Neuronal stem cell (in vitro differentiated cells): ENCODE results near the gene CD37.
"Not testable (repeated sequence)": the region's sequence is repeated elsewhere in the genome, so short reads cannot be mapped to it uniquely, and the experiment has no call there.

Experiments used
- DNase-seq: peaks from one replicate; pipeline ENCODE4 v3.0.0-alpha.2; 2013; ENCODE audit warnings: low spot score
- H2AFZ ChIP-seq: one replicate; pipeline ENCODE4 v1.6.1; 2013; ENCODE audit warnings: mild to moderate bottlenecking, low read length, inconsistent platforms
- H2AK5ac ChIP-seq: 2 replicates; pipeline ENCODE4 v1.6.1; 2013; ENCODE audit warnings: low read depth, mild to moderate bottlenecking, inconsistent platforms, low read length, moderate library complexity, mixed read lengths
- H2BK120ac ChIP-seq: 2 replicates; pipeline ENCODE4 v1.6.1; 2013; ENCODE audit warnings: low read depth, mild to moderate bottlenecking, inconsistent platforms, low read length, moderate library complexity, mixed read lengths
- H2BK12ac ChIP-seq: one replicate; pipeline ENCODE4 v1.6.1; 2013; ENCODE audit warnings: low read length, inconsistent platforms
- H2BK15ac ChIP-seq: 2 replicates; pipeline ENCODE4 v1.6.1; 2013; ENCODE audit warnings: mild to moderate bottlenecking, low read length, inconsistent platforms, mixed read lengths
- H2BK5ac ChIP-seq: one replicate; pipeline ENCODE4 v1.6.1; 2013; ENCODE audit warnings: inconsistent platforms, mild to moderate bottlenecking, low read length, moderate library complexity
- H3K14ac ChIP-seq: one replicate; pipeline ENCODE4 v1.6.1; 2013; ENCODE audit warnings: low read length, inconsistent platforms
- H3K18ac ChIP-seq: 2 replicates; pipeline ENCODE4 v1.6.1; 2013; ENCODE audit warnings: low read length, inconsistent platforms
- H3K23ac ChIP-seq: 2 replicates; pipeline ENCODE4 v1.6.1; 2013; ENCODE audit warnings: low read depth, mild to moderate bottlenecking, mixed read lengths, low read length, inconsistent platforms; ENCODE audit not compliant: poor library complexity
- H3K27ac ChIP-seq: replicated peaks from 3 replicates; pipeline ENCODE4 v1.5.1; 2013; ENCODE audit warnings: low read length, inconsistent platforms
- H3K27me3 ChIP-seq, 3 experiments: 2 replicates each; pipeline ENCODE4 v1.6.1; 2013; ENCODE audit warnings: low read length in 3 of 3, mild to moderate bottlenecking in 2 of 3, inconsistent platforms in 1 of 3, low read depth in 1 of 3, mixed read lengths in 1 of 3, moderate library complexity in 1 of 3; ENCODE audit not compliant: control insufficient read depth in 3 of 3, insufficient read depth in 3 of 3
- H3K36me3 ChIP-seq, 2 donors: replicated peaks in 1 of 2; 2 replicates each; pipeline ENCODE4 v1.6.1; 2013; ENCODE audit warnings: low read length in 2 of 2; ENCODE audit not compliant: control insufficient read depth in 2 of 2, insufficient read depth in 2 of 2
- H3K4ac ChIP-seq: 2 replicates; pipeline ENCODE4 v1.6.1; 2013; ENCODE audit warnings: inconsistent platforms, mild to moderate bottlenecking, low read length, moderate library complexity
- H3K4me1 ChIP-seq, 2 donors: 1 replicate in 1 of 2; 2 replicates in 1 of 2; pipeline ENCODE4 v1.6.1; 2013; ENCODE audit warnings: low read length in 2 of 2, low read depth in 1 of 2; ENCODE audit not compliant: control insufficient read depth in 2 of 2, insufficient read depth in 1 of 2
- H3K4me2 ChIP-seq: one replicate; pipeline ENCODE4 v1.6.1; 2013; ENCODE audit warnings: mild to moderate bottlenecking, low read length, inconsistent platforms; ENCODE audit not compliant: insufficient read depth, poor library complexity, severe bottlenecking
- H3K4me3 ChIP-seq, 2 donors: 2 replicates each; pipeline ENCODE4 v1.5.1; 2013; ENCODE audit warnings: low read length in 2 of 2, mild to moderate bottlenecking in 2 of 2, inconsistent platforms in 1 of 2, moderate library complexity in 1 of 2
- H3K79me1 ChIP-seq: one replicate; pipeline ENCODE4 v1.6.1; 2013; ENCODE audit warnings: low read depth, mild to moderate bottlenecking, inconsistent platforms, low read length, moderate library complexity
- H3K9ac ChIP-seq: one replicate; pipeline ENCODE4 v1.6.1; 2013; ENCODE audit warnings: mild to moderate bottlenecking, low read depth, low read length, inconsistent platforms; ENCODE audit not compliant: poor library complexity
- H3K9me3 ChIP-seq, 2 donors: replicated peaks in 1 of 2; 2 replicates each; pipeline versions ENCODE3 to v1.6.1; 2013; ENCODE audit warnings: low read length in 2 of 2, mild to moderate bottlenecking in 2 of 2, inconsistent platforms in 1 of 2, low read depth in 1 of 2, mixed read lengths in 1 of 2, moderate library complexity in 1 of 2; ENCODE audit not compliant: control insufficient read depth in 2 of 2, insufficient read depth in 1 of 2
- H4K8ac ChIP-seq: one replicate; pipeline ENCODE4 v1.6.1; 2013; ENCODE audit warnings: low read depth, mild to moderate bottlenecking, inconsistent platforms, low read length, moderate library complexity
- H4K91ac ChIP-seq: one replicate; pipeline ENCODE4 v1.6.1; 2013; ENCODE audit warnings: low read length, low read depth, mild to moderate bottlenecking, inconsistent platforms; ENCODE audit not compliant: poor library complexity
- WGBS, 2 donors: extraction: QIAGEN DNeasy Blood & Tissue Kit; methylation state at CpG; one replicate each; pipeline ENCODE4 v1.1.7; 2013; ENCODE audit warnings: missing lambda C conversion rate in 2 of 2, mixed read lengths in 1 of 2; ENCODE audit not compliant: insufficient read length in 2 of 2, insufficient replicate concordance in 1 of 2; ENCODE audit errors: extremely low coverage in 2 of 2; 5-methylcytosine and 5-hydroxymethylcytosine counted together

Gene CD37

DNA sequence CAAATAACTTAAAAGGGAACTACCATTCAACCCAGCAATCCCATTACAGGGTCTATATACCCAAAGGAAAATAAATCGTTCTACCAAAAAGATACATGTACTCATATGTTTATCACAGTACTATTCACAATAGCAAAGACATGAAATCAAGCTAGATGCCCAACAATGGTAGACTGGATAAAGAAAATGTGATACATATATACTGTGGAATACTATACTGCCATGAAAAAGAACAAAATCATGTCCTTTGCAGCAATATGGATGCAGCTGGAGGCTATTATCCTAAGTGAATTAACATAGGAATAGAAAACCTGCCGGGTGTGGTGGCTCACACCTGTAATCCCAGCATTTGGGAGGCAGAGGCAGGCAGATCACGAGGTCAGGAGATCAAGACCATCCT, 36.6 kb upstream of the CD37 start:
- not testable (repeated sequence) for H2BK120ac ChIP-seq, H3K4me2 ChIP-seq, H3K18ac ChIP-seq, H3K27me3 ChIP-seq, H3K4me3 ChIP-seq, H2BK12ac ChIP-seq, H3K4me1 ChIP-seq, H2AFZ ChIP-seq, H3K9me3 ChIP-seq, H2BK5ac ChIP-seq, H3K79me1 ChIP-seq, H2AK5ac ChIP-seq, H3K14ac ChIP-seq, H3K23ac ChIP-seq, H3K9ac ChIP-seq, H2BK15ac ChIP-seq, H4K91ac ChIP-seq, H3K27ac ChIP-seq, H4K8ac ChIP-seq, H3K4ac ChIP-seq, DNase-seq
- peaks cover 0 to 23% of the 10 kb centered on the region in 2 donors for H3K36me3 ChIP-seq
- WGBS, 2 donors = no CpG with 5 or more reads among the region's 3 CpGs

DNA sequence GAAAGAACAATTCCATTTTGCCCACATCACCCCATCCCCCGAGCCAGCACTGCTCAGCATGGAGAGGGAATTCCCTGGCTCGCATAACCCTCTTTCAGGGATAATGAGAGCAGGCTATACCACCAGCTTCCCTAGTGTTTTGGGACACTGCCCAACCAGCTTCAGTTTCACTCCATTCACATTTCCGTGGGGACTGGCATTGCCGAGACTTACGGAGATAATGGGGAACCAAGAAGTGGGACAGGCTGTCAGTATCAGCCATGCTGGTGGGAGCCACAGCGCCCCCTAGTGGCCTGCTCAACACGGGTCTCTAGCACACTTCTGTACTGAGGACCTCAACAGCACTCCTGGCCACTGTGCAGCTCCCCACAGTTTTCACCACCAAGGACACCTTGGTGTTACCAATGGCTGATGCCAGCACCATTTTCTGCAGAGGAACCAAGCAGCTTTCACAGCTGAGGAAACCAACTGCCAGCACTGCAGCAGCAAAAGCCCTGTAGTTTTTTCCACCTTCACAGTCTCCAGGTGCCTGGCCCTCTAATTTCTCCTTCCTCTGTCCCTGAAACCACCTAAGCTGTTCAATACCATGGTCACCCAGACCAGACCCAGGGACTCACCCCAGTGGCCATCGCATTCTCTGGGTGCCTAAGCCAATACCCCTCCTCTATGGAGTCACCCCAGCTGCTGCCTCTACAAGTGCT, 33.9 kb upstream of the CD37 start:
- Histone ChIP-seq H3K4me2 (no peak overlapping the region), H4K91ac (no peak overlapping the region)

DNA sequence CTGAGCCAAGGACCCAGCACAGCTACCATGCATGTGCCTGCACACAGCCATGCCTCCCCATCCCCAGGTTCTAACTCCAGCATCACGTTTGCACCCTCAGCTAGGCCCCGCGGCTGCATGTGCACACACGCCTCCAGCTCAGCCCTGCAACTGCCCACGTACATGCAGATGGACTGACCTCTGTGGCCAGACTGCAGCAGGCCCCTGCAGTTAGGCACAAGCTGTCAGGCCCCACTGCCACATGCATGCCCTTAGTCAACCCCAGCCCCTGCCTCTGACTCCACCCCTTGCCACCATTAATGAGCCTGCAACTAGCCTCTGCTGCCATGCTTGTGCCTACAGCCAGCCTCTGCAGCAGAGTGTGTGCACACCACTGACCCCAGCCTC, 33.3 kb upstream of the CD37 start:
- Histone ChIP-seq H3K4me2 (no peak overlapping the region), H2BK5ac (no peak overlapping the region), H3K23ac (peak overlapping the region; percentile 62), H2BK12ac (no peak overlapping the region), H4K91ac (no peak overlapping the region), H2AK5ac (no peak overlapping the region), H3K27ac (no peak overlapping the region), H3K4ac (no peak overlapping the region), H3K18ac (no peak overlapping the region), H3K36me3 (peaks cover 2 to 31% of the 10 kb centered on the region in 2 donors), H3K4me3 (peak overlapping the region in 1 of 2 donors; percentile 58), H3K14ac (no peak overlapping the region), H3K27me3 (no peaks in the 10 kb centered on the region), H2AFZ (no peak overlapping the region), H4K8ac (no peak overlapping the region), H2BK15ac (no peak overlapping the region), H3K4me1 (peaks cover 0 to 3% of the 10 kb centered on the region in 2 donors), H3K79me1 (no peaks in the 10 kb centered on the region), H3K9ac (peak overlapping the region; percentile 1), H2BK120ac (no peak overlapping the region), H3K9me3 (peaks cover 0 to 13% of the 10 kb centered on the region in 2 donors)
- no CpG with 5 or more reads among the region's 5 CpGs for WGBS, 2 donors
- no peak for DNase-seq

More for the DNA sequence above, 33.9 kb upstream of the CD37 start:
- H3K4me1 ChIP-seq = peaks cover 0 to 3% of the 10 kb centered on the region in 2 donors
- no peak overlapping the region for H3K27ac ChIP-seq
- no peak overlapping the region for H3K4ac ChIP-seq
- H3K4me3 ChIP-seq = no peak overlapping the region
- H3K9me3 ChIP-seq = peaks cover 0 to 13% of the 10 kb centered on the region in 2 donors
- DNase-seq = peak; percentile 67
- no peak overlapping the region for H4K8ac ChIP-seq
- no peak overlapping the region for H2BK120ac ChIP-seq
- peak overlapping the region; percentile 48 for H2AFZ ChIP-seq
- H2BK5ac ChIP-seq = no peak overlapping the region
- no peak overlapping the region for H2BK12ac ChIP-seq
- WGBS, 2 donors = no CpG with 5 or more reads among the region's 8 CpGs
- H3K36me3 ChIP-seq = peaks cover 2 to 32% of the 10 kb centered on the region in 2 donors
- H3K14ac ChIP-seq = no peak overlapping the region
- no peak overlapping the region for H3K18ac ChIP-seq
- H2BK15ac ChIP-seq = no peak overlapping the region
- H3K27me3 ChIP-seq = no peaks in the 10 kb centered on the region
- H3K9ac ChIP-seq = no peak overlapping the region
- peak overlapping the region; percentile 62 for H3K23ac ChIP-seq
- no peaks in the 10 kb centered on the region for H3K79me1 ChIP-seq
- no peak overlapping the region for H2AK5ac ChIP-seq

DNA sequence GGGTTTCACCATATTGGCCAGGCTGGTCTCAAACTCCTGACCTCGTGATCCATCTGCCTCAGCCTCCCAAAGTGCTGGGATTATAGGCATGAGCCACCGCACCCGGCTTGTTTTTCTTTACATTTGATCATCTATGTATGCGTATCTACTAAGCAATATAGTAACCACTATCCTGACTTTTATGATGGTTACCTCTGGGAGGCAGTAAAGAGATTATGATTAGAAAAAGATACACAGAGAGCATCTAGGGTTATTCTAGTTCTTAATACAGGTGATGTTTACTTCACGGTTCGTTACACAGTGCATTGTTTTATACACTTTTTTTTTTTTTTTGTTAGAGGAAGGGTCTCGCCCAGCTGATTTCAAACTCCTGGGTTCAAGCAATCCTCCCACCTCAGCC, 28.5 kb upstream of the CD37 start:
- not testable (repeated sequence) for DNase-seq

More for the DNA sequence above, 28.5 kb upstream of the CD37 start:
- Histone ChIP-seq H3K9me3 (peaks cover 4 to 13% of the 10 kb centered on the region in 2 donors), H3K36me3 (peaks cover 23 to 55% of the 10 kb centered on the region in 2 donors)
- no CpG with 5 or more reads among the region's 7 CpGs for WGBS, 2 donors
- H3K27ac ChIP-seq, H3K14ac ChIP-seq, H2BK15ac ChIP-seq, H4K91ac ChIP-seq, H4K8ac ChIP-seq, H3K79me1 ChIP-seq, H2AK5ac ChIP-seq, H2BK120ac ChIP-seq, H2BK5ac ChIP-seq, H2BK12ac ChIP-seq, H3K4me3 ChIP-seq, H3K23ac ChIP-seq, H3K4me1 ChIP-seq, H2AFZ ChIP-seq, H3K4me2 ChIP-seq, H3K27me3 ChIP-seq, H3K18ac ChIP-seq, H3K4ac ChIP-seq, H3K9ac ChIP-seq: not testable (repeated sequence)
